Panc1 (cell line): ENCODE results near the gene CAMTA2. TPM values are rescaled to one million over a fixed set of nuclear protein-coding genes. Genes with fewer than 3 reads are reported as not detected.

ENCODE experiments used
- ATAC-seq: fragments of 200-7000 bp; cut with Tn5 transposase; 2 replicates; pipeline ENCODE4 v1.9.1; 2020; ENCODE audit warnings: mild to moderate bottlenecking, moderate library complexity
- BruUV-seq: library from RNA; stranded (reverse); fragments of 400-500 nt; replicated peaks from 2 replicates; lab custom pipeline; 2021; lab: Mats Ljungman, UMichigan
- CTCF ChIA-PET: fragments of 300-600 bp; sonication (Branson Sonifier 250); formaldehyde crosslinking; loops from one replicate; lab custom pipeline; 2022; ENCODE audit warnings: antibody characterized with exemption; lab: Charles Lee
- POLR2A ChIA-PET: fragments of 300-600 bp; sonication (Branson Sonifier 250); formaldehyde crosslinking; loops from one replicate; lab custom pipeline; 2022; ENCODE audit warnings: antibody characterized with exemption; lab: Charles Lee
- DNase-seq: peaks from one replicate; pipeline ENCODE4 v3.0.0-alpha.2; 2010; ENCODE audit warnings: low read depth, low spot score
- H3K27ac ChIP-seq: 2 replicates; pipeline ENCODE4 v1.5.1; 2011; ENCODE audit warnings: mild to moderate bottlenecking, low read length, inconsistent platforms
- H3K27me3 ChIP-seq: fragments of 200-500 bp; sonication (Bioruptor generic); 2 replicates; pipeline ENCODE4 v1.6.0; 2014; ENCODE audit warnings: low read length, inconsistent platforms; ENCODE audit not compliant: control insufficient read depth, insufficient read depth
- H3K36me3 ChIP-seq: fragments of 200-500 bp; sonication (Bioruptor generic); 2 replicates; pipeline ENCODE4 v1.5.1; 2014; ENCODE audit warnings: inconsistent platforms, mild to moderate bottlenecking, low read length, moderate library complexity; ENCODE audit not compliant: control insufficient read depth, insufficient read depth
- H3K4me1 ChIP-seq: 2 replicates; pipeline ENCODE4 v1.5.1; 2011; ENCODE audit warnings: inconsistent platforms, mild to moderate bottlenecking, low read length, moderate library complexity; ENCODE audit not compliant: control insufficient read depth, insufficient read depth
- H3K4me3 ChIP-seq, 2 experiments: 2 replicates each; pipeline ENCODE4 v1.5.1; 2011 to 2012; ENCODE audit warnings: low read depth in 2 of 2, low read length in 2 of 2, mild to moderate bottlenecking in 2 of 2, inconsistent platforms in 1 of 2, moderate library complexity in 1 of 2
- H3K9me3 ChIP-seq: fragments of 200-500 bp; sonication (Bioruptor generic); 2 replicates; pipeline ENCODE4 v1.5.1; 2014; ENCODE audit warnings: low read depth, mild to moderate bottlenecking, inconsistent platforms, low read length, moderate library complexity; ENCODE audit not compliant: control insufficient read depth, insufficient read depth
- CTCF ChIP-seq: fragments of 450-650 bp; IDR thresholded peaks from 2 replicates; pipeline ENCODE4 v1.5.1; 2017; ENCODE audit warnings: mild to moderate bottlenecking
- POLR2AphosphoS5 ChIP-seq: IDR thresholded peaks from 2 replicates; pipeline ENCODE4 v1.6.1; 2012; ENCODE audit warnings: mild to moderate bottlenecking, low read depth, low read length, moderate library complexity
- REST ChIP-seq, 2 experiments: IDR thresholded peaks; 2 replicates each; pipeline ENCODE4 v1.6.1; 2011 to 2012; ENCODE audit warnings: low read depth in 2 of 2, control low read depth in 1 of 2, low read length in 1 of 2, mild to moderate bottlenecking in 1 of 2, moderate library complexity in 1 of 2; ENCODE audit not compliant: insufficient read depth in 1 of 2
- SIN3A ChIP-seq: IDR thresholded peaks from 2 replicates; pipeline ENCODE4 v1.6.1; 2012; ENCODE audit warnings: low read depth, mild to moderate bottlenecking, low read length, moderate library complexity, borderline replicate concordance; ENCODE audit not compliant: insufficient read depth
- TCF7L2 ChIP-seq: IDR thresholded peaks from 2 replicates; pipeline ENCODE4 v1.6.1; 2011; ENCODE audit warnings: mild to moderate bottlenecking, low read depth, low read length, inconsistent platforms
- in situ Hi-C: cut with HindIII; loops from 2 replicates; pipeline ENCODE4 v1.10.0; 2016; ENCODE audit warnings: low sequenced_read_pairs, low pct_unique_long_range_greater_than_20kb
- intact Hi-C: fragments of 100-400 bp; cut with micrococcal nuclease; formaldehyde crosslinking; loops from one replicate; pipeline ENCODE4 v1.10.0; 2022; ENCODE audit not compliant: unreplicated experiment
- total RNA-seq: library from RNA; stranded (reverse); gene quantifications from one replicate; pipeline ENCODE4 v1.2.1, GENCODE V29; 2021; ENCODE audit not compliant: unreplicated experiment

Gene CAMTA2
- total RNA-seq, 1 experiment from 2014 or later: 22.7 TPM

GRCh38 chr17:4965311-4965986 lies 22.0 kb downstream of the CAMTA2 start:
- ATAC-seq: no peak
- Histone ChIP-seq H3K27me3 (no peaks in the 10 kb centered on the region), H3K4me3 (no peak overlapping the region), H3K9me3 (no peaks in the 10 kb centered on the region), H3K27ac (no peak overlapping the region), H3K36me3 (no peaks in the 10 kb centered on the region), H3K4me1 (peaks cover 15% of the 10 kb centered on the region)
- ChIA-PET CTCF (no interaction called here), POLR2A (interaction anchor here (1.0 kb wide), 1 partner anchor 18 kb away, joined by 3 read pairs; no protein-coding TSS in a partner anchor)
- no TSS peak for BruUV-seq
- intact Hi-C loops (no loop called here), in situ Hi-C loops (no loop called here)
- no peak for DNase-seq
- no peak for TF ChIP-seq TCF7L2
- no peak for TF ChIP-seq REST (IDR thresholded peaks at IDR 0.05; ENCODE audit: insufficient read depth in 1 of 2, low read depth in 2 of 2, low read length in 1 of 2)
- TF ChIP-seq SIN3A: no peak

GRCh38 chr17:4960279-4960922 lies 27.1 kb downstream of the CAMTA2 start:
- no TSS peak for BruUV-seq
- ChIA-PET CTCF (no interaction called here), POLR2A (no interaction called here)
- no peak; the same call in 1 of the 2 replicates for ATAC-seq
- H3K27ac ChIP-seq: no peak overlapping the region
- TF ChIP-seq CTCF (no peak), SIN3A (no peak), REST (IDR thresholded peaks at IDR 0.05; ENCODE audit: insufficient read depth in 1 of 2, low read depth in 2 of 2, low read length in 1 of 2) (no peak), POLR2AphosphoS5 (no peak), TCF7L2 (no peak)
- H3K4me3 ChIP-seq: no peak overlapping the region
- in situ Hi-C loops (no loop called here), intact Hi-C loops (no loop called here)
- no peak for DNase-seq
- no peaks in the 10 kb centered on the region for H3K4me1 ChIP-seq
- no peaks in the 10 kb centered on the region for H3K36me3 ChIP-seq
- H3K27me3 ChIP-seq: no peaks in the 10 kb centered on the region
- H3K9me3 ChIP-seq: no peaks in the 10 kb centered on the region
